Activated T-helper 1 cell treated with anti-CD3 and anti-CD28 coated beads, Interleukin-12 subunit alpha, Interleukin-12 subunit beta, Interleukin-2, Interleukin-4 antibody, amounts not matched to agents 30 ng/mL and 10 ng/mL and 1 ng/mL, durations not matched to agents 14 hours and 24 hours and 36 hours (primary cell): ENCODE results near the gene NLGN1. TPM values are rescaled to one million over a fixed set of nuclear protein-coding genes. Genes with fewer than 3 reads are reported as not detected.

Experiments
- DNase-seq: peaks from one replicate; pipeline ENCODE4 v3.0.0; 2021; ENCODE audit warnings: low spot score
- H3K27ac Mint-ChIP-seq: one replicate; pipeline ENCODE4 v1.8.0; 2021; ENCODE audit warnings: mild to moderate bottlenecking, mixed read lengths
- H3K27me3 Mint-ChIP-seq: one replicate; pipeline ENCODE4 v1.8.0; 2022; ENCODE audit warnings: mild to moderate bottlenecking, moderate library complexity, mixed read lengths; ENCODE audit not compliant: insufficient read depth
- H3K36me3 Mint-ChIP-seq: one replicate; pipeline ENCODE4 v1.8.0; 2021; ENCODE audit warnings: low read depth, mixed read lengths
- H3K4me1 Mint-ChIP-seq: one replicate; pipeline ENCODE4 v1.8.0; 2021; ENCODE audit warnings: low read depth, mixed read lengths
- H3K4me3 Mint-ChIP-seq: one replicate; pipeline ENCODE4 v1.8.0; 2021; ENCODE audit warnings: mild to moderate bottlenecking, moderate library complexity, mixed read lengths
- H3K9me3 Mint-ChIP-seq: one replicate; pipeline ENCODE4 v1.8.0; 2021; ENCODE audit warnings: mixed read lengths
- intact Hi-C: fragments of 100-400 bp; cut with micrococcal nuclease; formaldehyde crosslinking; loops from one replicate; pipeline ENCODE4 v1.15.1; 2024
- total RNA-seq: library from RNA; stranded (reverse); gene quantifications from 2 replicates; pipeline ENCODE4 v1.2.3, GENCODE V29; 2022

NLGN1 gene
- total RNA-seq, 1 donor from 2014 or later: not detected

DNA sequence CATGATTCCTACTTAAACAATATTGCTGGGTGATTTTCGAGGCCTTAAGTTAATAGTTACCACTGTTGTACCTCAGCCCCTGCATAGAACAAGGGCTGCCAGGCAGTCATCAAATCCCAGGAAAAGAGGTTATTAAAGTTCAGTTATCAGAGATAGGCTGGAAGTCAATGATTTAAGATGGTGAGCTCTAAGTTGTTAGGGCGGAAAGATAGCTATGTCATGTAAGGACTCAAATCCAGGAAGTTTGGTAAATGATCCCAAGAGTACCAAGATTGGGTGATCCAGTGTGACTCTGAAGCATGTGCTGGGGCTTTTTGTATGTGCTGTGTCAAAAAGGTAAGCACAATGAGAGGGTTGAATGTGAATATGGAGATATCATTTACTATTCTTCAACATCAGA is 287.9 kb downstream of the NLGN1 start:
- intact Hi-C loops: no loop called here
- H3K4me3 Mint-ChIP-seq: no peak overlapping the region
- H3K27ac Mint-ChIP-seq: no peak overlapping the region
- H3K27me3 Mint-ChIP-seq: no peaks in the 10 kb centered on the region
- H3K36me3 Mint-ChIP-seq: no peaks in the 10 kb centered on the region
- no peaks in the 10 kb centered on the region for H3K4me1 Mint-ChIP-seq
- H3K9me3 Mint-ChIP-seq: no peaks in the 10 kb centered on the region
- DNase-seq: no peak

DNA sequence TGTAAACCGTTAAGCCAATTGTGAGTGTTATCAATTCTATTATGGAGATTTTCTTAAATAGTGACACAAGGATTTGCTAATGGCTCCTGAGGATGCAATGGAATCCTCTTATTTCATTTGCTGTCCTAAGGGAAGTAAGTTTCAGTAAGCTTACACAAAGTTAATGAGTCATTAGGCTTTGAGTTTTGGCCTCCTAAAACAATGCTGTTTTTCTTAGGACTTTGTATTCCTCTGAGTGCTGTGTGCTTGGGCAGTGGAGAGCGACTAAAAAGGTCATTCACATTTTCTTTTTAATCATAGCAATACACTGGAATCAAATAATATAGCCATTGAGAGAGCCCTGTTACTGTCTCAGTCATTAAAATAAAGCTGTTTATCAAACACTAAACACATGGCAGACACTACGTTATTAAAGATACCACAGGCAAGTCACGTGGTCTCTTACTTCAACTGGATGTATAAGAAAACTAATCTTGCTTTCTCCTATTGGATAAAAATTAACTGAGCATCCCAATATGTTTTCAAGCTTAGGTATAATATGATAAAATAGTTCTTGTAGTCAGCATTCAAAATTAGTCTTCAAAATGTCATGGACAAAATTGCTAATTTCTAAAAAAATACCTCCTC is 290.8 kb downstream of the NLGN1 start:
- Mint-ChIP-seq H3K9me3 (no peaks in the 10 kb centered on the region), H3K27ac (no peak overlapping the region), H3K4me3 (no peak overlapping the region), H3K4me1 (no peaks in the 10 kb centered on the region), H3K27me3 (no peaks in the 10 kb centered on the region), H3K36me3 (no peaks in the 10 kb centered on the region)
- intact Hi-C loops: no loop called here
- DNase-seq: no peak

DNA sequence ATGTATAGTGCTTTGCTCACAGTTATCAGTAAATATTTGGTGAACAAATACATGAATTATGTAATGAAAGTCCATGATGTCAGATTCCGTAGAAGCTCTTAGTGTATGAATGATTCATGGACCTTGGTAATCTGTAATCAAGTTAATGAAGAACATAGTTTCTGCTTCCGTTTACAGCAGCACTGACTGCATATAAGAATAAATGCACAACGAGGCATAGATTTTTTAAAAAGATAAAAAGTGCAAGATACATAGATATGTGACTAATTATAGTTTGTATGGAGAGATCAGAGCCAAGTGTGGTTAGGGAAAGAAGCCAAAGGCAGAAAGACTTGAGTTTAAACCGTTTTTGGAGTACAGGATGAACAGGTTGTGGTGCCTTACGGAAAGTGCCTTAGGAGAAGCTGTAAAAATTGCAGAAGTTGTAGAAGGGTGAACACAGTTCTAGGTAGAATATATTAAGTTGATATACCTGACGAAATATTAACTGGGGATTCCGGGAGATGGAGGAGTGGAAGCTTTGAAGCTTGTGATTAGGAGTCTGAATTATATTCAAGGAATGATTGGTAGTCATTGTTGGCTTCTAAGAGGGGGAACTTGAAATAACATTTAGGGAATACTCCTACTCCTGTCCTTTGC is 293.1 kb downstream of the NLGN1 start:
- Mint-ChIP-seq H3K27ac (no peak overlapping the region), H3K36me3 (no peaks in the 10 kb centered on the region), H3K9me3 (no peaks in the 10 kb centered on the region), H3K4me1 (no peaks in the 10 kb centered on the region), H3K4me3 (no peak overlapping the region), H3K27me3 (no peaks in the 10 kb centered on the region)
- intact Hi-C loops: no loop called here
- no peak for DNase-seq

DNA sequence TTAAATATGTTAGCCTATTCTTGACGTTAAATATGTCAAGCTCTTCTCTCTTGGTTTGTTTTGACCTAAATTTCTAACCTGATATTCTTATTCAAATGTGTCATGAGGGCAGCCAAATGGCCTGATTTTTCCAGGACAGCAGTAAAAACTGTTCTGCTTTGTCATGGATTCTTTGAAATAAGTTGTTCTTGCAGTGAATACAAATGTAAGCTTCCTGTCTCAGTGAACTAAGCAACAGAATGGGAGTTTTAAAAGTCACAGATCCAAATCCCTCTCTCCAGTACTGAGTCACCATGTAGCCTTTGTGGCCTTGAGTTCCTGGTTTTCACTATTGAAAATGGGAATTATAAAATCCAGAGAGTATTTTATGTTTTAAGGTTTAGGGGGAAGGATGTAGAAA is 301.8 kb downstream of the NLGN1 start:
- Mint-ChIP-seq H3K36me3 (no peaks in the 10 kb centered on the region), H3K9me3 (no peaks in the 10 kb centered on the region), H3K27me3 (no peaks in the 10 kb centered on the region), H3K27ac (no peak overlapping the region), H3K4me3 (no peak overlapping the region), H3K4me1 (no peaks in the 10 kb centered on the region)
- no peak for DNase-seq
- intact Hi-C loops: no loop called here

DNA sequence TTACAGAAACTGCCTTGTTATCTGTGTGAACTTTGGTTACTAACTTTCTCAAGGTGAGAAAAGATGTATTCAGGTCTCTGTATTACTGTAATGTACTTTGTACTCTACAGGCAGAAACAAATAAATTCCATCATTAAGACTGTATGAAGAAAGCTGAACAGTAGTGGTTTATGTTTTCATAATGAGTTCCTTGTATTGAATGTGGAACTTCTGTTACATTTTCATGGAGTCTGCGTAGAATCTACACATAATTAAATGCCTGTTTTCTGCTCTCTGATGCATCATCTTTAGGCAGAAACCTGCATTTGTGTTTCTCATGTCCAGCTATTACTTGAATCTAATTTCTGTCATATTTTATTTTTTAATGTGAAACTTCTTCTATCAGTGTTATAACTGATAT is 302.8 kb downstream of the NLGN1 start:
- H3K36me3 Mint-ChIP-seq: no peaks in the 10 kb centered on the region
- no peaks in the 10 kb centered on the region for H3K4me1 Mint-ChIP-seq
- no peaks in the 10 kb centered on the region for H3K27me3 Mint-ChIP-seq
- H3K9me3 Mint-ChIP-seq: no peaks in the 10 kb centered on the region
- intact Hi-C loops: no loop called here
- H3K4me3 Mint-ChIP-seq: no peak overlapping the region
- H3K27ac Mint-ChIP-seq: no peak overlapping the region
- no peak for DNase-seq

DNA sequence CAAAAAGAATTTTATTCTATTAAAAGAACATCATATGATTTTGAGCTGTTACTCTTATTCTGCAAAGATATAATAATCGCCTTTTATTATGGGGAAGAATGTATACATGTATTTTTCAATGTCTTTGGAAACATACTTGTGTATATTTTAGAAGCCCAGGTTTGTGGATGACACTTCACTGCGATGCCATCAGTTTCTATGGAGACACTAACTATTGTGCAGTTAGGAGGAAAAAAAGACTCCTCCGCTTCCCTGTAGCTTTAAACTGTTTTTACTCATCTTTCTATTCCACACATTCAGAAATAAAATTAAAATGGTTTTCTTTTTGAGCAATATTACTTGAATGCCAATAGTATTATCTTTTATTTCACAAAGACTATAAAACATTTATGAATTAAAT is 305.0 kb downstream of the NLGN1 start:
- Mint-ChIP-seq H3K27ac (no peak overlapping the region), H3K4me1 (no peaks in the 10 kb centered on the region), H3K36me3 (no peaks in the 10 kb centered on the region), H3K27me3 (no peaks in the 10 kb centered on the region), H3K9me3 (no peaks in the 10 kb centered on the region), H3K4me3 (no peak overlapping the region)
- DNase-seq: no peak
- intact Hi-C loops: no loop called here

DNA sequence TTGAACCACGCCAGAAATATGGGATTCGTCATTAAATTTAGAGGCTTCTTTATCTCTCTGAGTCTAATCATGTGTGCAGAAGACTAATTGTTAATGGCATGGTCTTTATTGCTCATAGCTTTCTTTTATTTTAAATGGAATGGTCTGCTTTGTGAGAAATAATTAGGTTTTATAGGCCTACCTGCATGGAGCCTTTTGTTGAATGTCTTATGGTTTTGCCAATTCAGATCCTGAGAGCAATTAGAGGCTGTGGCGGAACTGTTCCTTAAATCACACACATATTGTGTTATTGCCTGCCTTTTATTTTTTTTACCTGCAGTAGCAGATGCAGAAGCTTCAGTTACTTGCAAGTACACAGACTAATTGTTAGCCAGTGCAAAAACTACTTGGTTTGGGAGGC is 306.2 kb downstream of the NLGN1 start:
- intact Hi-C loops: no loop called here
- H3K27ac Mint-ChIP-seq: no peak overlapping the region
- no peaks in the 10 kb centered on the region for H3K4me1 Mint-ChIP-seq
- no peak for DNase-seq
- H3K4me3 Mint-ChIP-seq: no peak overlapping the region
- H3K9me3 Mint-ChIP-seq: no peaks in the 10 kb centered on the region
- H3K36me3 Mint-ChIP-seq: no peaks in the 10 kb centered on the region
- H3K27me3 Mint-ChIP-seq: no peaks in the 10 kb centered on the region

DNA sequence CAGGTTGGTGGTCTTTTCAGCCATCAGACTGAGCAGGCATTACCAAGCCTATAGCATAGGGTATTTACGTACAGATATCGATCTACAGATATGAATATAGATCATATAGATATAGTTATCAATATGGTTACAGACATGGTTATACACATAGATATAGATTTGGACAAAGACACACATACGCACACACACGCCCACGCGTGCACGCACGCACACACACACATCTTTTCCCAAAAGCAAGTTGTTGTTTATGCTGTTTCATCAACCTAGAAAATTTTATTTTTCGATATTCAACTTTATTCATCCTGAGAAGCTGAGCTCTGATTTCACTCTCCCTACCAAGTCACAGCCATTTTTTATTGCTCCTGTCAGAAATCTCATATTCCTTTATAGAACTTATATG is 309.1 kb downstream of the NLGN1 start:
- intact Hi-C loops: no loop called here
- no peak overlapping the region for H3K27ac Mint-ChIP-seq
- H3K4me3 Mint-ChIP-seq: no peak overlapping the region
- no peaks in the 10 kb centered on the region for H3K4me1 Mint-ChIP-seq
- H3K9me3 Mint-ChIP-seq: no peaks in the 10 kb centered on the region
- H3K36me3 Mint-ChIP-seq: no peaks in the 10 kb centered on the region
- H3K27me3 Mint-ChIP-seq: no peaks in the 10 kb centered on the region
- no peak for DNase-seq

DNA sequence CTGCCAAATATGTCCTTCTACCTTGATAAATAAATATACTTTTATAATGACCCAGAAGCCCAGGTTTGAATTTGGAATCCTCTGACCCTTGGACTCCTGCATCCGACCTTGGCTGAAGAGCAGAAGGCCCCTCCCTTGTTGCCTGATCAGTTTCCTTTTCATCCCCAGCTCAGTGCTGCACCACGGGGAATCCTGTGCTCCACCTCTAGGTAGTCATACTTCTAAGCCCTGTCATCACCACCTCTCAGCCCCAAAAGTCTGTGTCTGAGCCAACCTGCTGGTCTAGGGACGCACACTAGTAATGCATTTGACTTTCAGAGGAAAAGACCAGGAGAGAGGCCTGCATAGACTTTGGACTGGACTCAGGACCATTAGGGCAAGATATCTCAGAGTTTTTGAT is 310.6 kb downstream of the NLGN1 start:
- no peaks in the 10 kb centered on the region for H3K36me3 Mint-ChIP-seq
- no peaks in the 10 kb centered on the region for H3K4me1 Mint-ChIP-seq
- H3K27me3 Mint-ChIP-seq: no peaks in the 10 kb centered on the region
- DNase-seq: no peak
- H3K27ac Mint-ChIP-seq: no peak overlapping the region
- H3K9me3 Mint-ChIP-seq: no peaks in the 10 kb centered on the region
- intact Hi-C loops: no loop called here
- H3K4me3 Mint-ChIP-seq: no peak overlapping the region

DNA sequence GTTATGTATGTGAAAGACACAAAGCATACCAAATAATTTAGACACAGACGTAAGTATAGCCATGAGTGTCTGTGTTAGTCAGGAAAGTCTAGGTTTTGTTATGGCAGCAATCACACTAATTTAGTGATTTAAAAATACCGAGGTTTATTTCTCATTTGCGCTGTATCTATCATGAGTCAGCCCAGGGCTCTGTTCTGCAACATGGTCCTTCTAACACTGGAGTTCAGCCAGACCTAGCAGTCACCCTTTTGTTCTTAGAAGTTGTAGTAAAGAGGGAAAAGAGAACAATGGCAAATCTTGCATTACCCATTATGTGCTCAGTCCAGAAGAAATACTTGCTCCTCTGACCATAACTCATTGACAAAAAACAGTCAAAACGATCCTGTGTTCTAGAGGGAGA is 311.5 kb downstream of the NLGN1 start:
- H3K9me3 Mint-ChIP-seq: no peaks in the 10 kb centered on the region
- H3K27ac Mint-ChIP-seq: no peak overlapping the region
- H3K4me3 Mint-ChIP-seq: no peak overlapping the region
- DNase-seq: no peak
- H3K27me3 Mint-ChIP-seq: no peaks in the 10 kb centered on the region
- H3K4me1 Mint-ChIP-seq: no peaks in the 10 kb centered on the region
- no peaks in the 10 kb centered on the region for H3K36me3 Mint-ChIP-seq
- intact Hi-C loops: no loop called here

DNA sequence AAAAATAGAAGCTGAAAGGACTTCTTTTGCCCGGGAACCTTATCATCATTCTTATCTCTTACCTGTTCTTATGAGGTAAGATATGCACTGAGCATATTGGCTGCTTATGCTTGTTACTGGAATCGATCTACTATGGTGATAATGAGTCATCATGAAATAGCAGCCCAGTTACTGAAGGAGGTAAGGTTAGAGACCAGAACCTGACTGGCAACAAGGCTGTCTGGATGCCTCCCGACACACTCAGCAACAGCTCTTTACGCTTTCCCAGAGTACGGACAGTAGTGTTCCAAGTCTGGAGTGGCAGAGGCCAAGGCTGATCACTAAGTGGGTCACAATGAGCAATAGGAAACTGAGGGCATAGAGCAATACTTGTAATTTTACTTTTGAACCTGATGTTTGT is 314.1 kb downstream of the NLGN1 start:
- H3K27me3 Mint-ChIP-seq: no peaks in the 10 kb centered on the region
- H3K36me3 Mint-ChIP-seq: no peaks in the 10 kb centered on the region
- no peaks in the 10 kb centered on the region for H3K9me3 Mint-ChIP-seq
- no peak overlapping the region for H3K4me3 Mint-ChIP-seq
- intact Hi-C loops: no loop called here
- DNase-seq: no peak
- H3K27ac Mint-ChIP-seq: no peak overlapping the region
- H3K4me1 Mint-ChIP-seq: no peaks in the 10 kb centered on the region

DNA sequence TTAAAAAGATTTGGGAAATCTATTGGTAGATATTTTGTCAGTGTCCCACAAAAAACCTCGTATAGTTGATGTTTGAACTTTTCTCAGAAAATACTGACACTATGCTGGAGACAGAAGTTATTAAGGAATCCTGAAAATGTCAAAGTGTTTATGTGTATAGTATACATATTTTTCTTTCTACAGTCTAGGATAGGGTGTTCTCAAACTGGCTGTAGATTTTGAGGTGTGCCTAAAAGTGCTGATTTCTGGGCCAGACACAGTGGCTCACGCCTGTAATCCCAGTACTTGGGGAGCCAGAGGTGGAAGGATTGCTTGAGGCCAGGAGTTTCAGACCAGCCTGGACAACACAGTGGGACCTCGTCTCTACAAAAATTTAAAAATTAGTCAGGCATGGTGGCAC is 322.0 kb downstream of the NLGN1 start:
- intact Hi-C loops: no loop called here
- H3K27ac Mint-ChIP-seq: no peak overlapping the region

DNA sequence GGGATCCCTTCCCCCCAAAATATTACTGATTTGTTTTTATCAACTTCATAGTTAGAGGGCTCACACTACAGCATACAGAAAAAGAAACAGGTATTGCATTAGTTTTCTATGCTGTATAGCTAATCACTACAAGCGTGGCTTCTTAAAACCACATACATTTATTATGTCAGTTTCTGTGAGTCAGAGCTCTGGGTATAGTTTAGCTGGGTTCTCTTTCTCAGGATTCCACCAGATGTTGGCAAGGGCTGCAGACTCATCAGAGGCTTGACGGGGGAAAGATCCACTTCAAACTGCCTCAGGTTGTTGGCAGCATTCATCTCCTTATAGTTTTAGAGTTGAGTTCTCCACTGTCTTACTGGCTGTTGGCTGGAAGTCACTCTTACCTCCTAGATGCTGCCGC is 328.0 kb downstream of the NLGN1 start:
- H3K4me1 Mint-ChIP-seq: no peaks in the 10 kb centered on the region
- no peaks in the 10 kb centered on the region for H3K36me3 Mint-ChIP-seq
- intact Hi-C loops: no loop called here
- no peaks in the 10 kb centered on the region for H3K9me3 Mint-ChIP-seq
- DNase-seq: no peak
- no peak overlapping the region for H3K4me3 Mint-ChIP-seq
- H3K27me3 Mint-ChIP-seq: no peaks in the 10 kb centered on the region
- no peak overlapping the region for H3K27ac Mint-ChIP-seq

More for the DNA sequence above, 322.0 kb downstream of the NLGN1 start:
- Mint-ChIP-seq H3K4me3 (no peak overlapping the region), H3K4me1 (no peaks in the 10 kb centered on the region), H3K9me3 (no peaks in the 10 kb centered on the region), H3K27me3 (no peaks in the 10 kb centered on the region), H3K36me3 (no peaks in the 10 kb centered on the region)
- no peak for DNase-seq

DNA sequence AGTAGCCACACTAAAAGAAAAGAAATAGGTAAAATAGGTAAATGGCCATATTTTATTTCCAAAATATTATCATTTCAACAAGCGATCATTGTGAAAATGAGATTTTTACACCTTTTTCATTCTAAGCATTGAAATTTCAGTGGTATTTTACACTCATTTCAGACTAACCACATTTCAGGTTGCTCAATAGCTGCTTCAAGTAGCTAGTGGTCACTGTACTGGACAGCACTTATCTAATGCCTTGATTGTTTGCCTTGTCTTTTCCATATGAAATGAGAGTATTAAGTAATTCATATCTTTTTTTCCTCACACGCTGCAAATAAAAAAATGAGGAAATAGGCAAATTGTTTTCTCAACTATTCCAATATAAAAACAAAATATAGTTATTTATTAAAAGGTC is 332.8 kb downstream of the NLGN1 start:
- Mint-ChIP-seq H3K27me3 (no peaks in the 10 kb centered on the region), H3K36me3 (no peaks in the 10 kb centered on the region), H3K27ac (no peak overlapping the region), H3K4me3 (no peak overlapping the region), H3K4me1 (no peaks in the 10 kb centered on the region), H3K9me3 (no peaks in the 10 kb centered on the region)
- DNase-seq: no peak
- intact Hi-C loops: no loop called here
